Measurements from ENCODE around the gene LRRC26.

DNA sequence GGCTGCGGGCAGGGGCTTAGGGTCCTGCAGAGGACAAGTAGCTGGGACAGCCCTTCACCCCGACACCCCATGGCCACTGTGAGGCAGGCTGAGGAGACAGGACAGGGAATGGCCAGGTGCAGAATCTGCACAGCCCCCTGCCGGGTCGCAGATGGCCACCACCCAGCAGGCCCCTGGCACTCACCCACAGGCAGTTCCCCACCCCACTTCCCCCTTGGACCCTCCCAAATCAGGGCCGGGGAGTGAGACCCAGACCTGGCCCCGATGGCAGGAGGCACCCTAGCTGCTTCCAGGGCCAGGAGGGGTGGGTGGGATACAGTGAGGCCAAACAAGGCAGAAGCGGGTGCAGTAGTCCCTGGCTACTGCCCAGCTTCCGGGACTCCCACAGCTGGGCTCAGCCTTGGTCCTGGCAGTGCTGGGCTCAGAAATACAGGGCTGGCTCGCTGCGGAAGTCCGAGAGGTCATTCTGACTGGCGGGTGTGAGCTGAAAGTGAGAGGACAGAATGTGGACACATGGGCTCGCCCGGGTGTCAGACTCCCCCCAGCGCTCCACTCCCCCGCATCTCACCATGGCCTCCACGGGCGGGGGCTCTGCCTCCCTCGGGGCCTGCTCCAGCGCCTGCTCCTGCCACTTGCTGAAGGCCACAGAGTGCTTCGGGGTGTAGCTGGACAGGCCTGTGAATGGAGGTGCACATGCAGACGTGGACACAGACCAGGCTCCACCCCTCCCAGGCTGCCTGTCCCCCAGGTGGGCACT lies 22.0 kb upstream of the LRRC26 start:
- TF ChIP-seq, protein P1, sequence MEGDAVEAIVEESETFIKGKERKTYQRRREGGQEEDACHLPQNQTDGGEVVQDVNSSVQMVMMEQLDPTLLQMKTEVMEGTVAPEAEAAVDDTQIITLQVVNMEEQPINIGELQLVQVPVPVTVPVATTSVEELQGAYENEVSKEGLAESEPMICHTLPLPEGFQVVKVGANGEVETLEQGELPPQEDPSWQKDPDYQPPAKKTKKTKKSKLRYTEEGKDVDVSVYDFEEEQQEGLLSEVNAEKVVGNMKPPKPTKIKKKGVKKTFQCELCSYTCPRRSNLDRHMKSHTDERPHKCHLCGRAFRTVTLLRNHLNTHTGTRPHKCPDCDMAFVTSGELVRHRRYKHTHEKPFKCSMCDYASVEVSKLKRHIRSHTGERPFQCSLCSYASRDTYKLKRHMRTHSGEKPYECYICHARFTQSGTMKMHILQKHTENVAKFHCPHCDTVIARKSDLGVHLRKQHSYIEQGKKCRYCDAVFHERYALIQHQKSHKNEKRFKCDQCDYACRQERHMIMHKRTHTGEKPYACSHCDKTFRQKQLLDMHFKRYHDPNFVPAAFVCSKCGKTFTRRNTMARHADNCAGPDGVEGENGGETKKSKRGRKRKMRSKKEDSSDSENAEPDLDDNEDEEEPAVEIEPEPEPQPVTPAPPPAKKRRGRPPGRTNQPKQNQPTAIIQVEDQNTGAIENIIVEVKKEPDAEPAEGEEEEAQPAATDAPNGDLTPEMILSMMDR (IDR thresholded peaks at IDR 0.05; ENCODE audit: insufficient read depth, low read length), result no peak
- TF ChIP-seq SPI1 (IDR thresholded peaks at IDR 0.05; ENCODE audit: borderline replicate concordance, low read depth) (no peak), GABPA (IDR thresholded peaks at IDR 0.05; ENCODE audit: low read depth) (no peak), POLR2AphosphoS5 (IDR thresholded peaks at IDR 0.05; ENCODE audit: low read depth) (no peak)
- TF ChIP-seq, protein P2, sequence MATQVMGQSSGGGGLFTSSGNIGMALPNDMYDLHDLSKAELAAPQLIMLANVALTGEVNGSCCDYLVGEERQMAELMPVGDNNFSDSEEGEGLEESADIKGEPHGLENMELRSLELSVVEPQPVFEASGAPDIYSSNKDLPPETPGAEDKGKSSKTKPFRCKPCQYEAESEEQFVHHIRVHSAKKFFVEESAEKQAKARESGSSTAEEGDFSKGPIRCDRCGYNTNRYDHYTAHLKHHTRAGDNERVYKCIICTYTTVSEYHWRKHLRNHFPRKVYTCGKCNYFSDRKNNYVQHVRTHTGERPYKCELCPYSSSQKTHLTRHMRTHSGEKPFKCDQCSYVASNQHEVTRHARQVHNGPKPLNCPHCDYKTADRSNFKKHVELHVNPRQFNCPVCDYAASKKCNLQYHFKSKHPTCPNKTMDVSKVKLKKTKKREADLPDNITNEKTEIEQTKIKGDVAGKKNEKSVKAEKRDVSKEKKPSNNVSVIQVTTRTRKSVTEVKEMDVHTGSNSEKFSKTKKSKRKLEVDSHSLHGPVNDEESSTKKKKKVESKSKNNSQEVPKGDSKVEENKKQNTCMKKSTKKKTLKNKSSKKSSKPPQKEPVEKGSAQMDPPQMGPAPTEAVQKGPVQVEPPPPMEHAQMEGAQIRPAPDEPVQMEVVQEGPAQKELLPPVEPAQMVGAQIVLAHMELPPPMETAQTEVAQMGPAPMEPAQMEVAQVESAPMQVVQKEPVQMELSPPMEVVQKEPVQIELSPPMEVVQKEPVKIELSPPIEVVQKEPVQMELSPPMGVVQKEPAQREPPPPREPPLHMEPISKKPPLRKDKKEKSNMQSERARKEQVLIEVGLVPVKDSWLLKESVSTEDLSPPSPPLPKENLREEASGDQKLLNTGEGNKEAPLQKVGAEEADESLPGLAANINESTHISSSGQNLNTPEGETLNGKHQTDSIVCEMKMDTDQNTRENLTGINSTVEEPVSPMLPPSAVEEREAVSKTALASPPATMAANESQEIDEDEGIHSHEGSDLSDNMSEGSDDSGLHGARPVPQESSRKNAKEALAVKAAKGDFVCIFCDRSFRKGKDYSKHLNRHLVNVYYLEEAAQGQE (IDR thresholded peaks at IDR 0.05; ENCODE audit: insufficient replicate concordance, low read depth), result no peak

All from HL-60 (cell line).